Panc1 (cell line): ENCODE measurements around the gene AKAP1. TPM values are rescaled to one million over a fixed set of nuclear protein-coding genes. Genes with fewer than 3 reads are reported as not detected.

Experiments used
- ATAC-seq: fragments of 200-7000 bp; cut with Tn5 transposase; 2 replicates; pipeline ENCODE4 v1.9.1; 2020; ENCODE audit warnings: mild to moderate bottlenecking, moderate library complexity
- BruUV-seq: library from RNA; stranded (reverse); fragments of 400-500 nt; replicated peaks from 2 replicates; lab custom pipeline; 2021; lab: Mats Ljungman, UMichigan
- CTCF ChIA-PET: fragments of 300-600 bp; sonication (Branson Sonifier 250); formaldehyde crosslinking; loops from one replicate; lab custom pipeline; 2022; ENCODE audit warnings: antibody characterized with exemption; lab: Charles Lee
- POLR2A ChIA-PET: fragments of 300-600 bp; sonication (Branson Sonifier 250); formaldehyde crosslinking; loops from one replicate; lab custom pipeline; 2022; ENCODE audit warnings: antibody characterized with exemption; lab: Charles Lee
- DNase-seq: peaks from one replicate; pipeline ENCODE4 v3.0.0-alpha.2; 2010; ENCODE audit warnings: low read depth, low spot score
- H3K27ac ChIP-seq: 2 replicates; pipeline ENCODE4 v1.5.1; 2011; ENCODE audit warnings: mild to moderate bottlenecking, low read length, inconsistent platforms
- H3K27me3 ChIP-seq: fragments of 200-500 bp; sonication (Bioruptor generic); 2 replicates; pipeline ENCODE4 v1.6.0; 2014; ENCODE audit warnings: low read length, inconsistent platforms; ENCODE audit not compliant: control insufficient read depth, insufficient read depth
- H3K36me3 ChIP-seq: fragments of 200-500 bp; sonication (Bioruptor generic); 2 replicates; pipeline ENCODE4 v1.5.1; 2014; ENCODE audit warnings: inconsistent platforms, mild to moderate bottlenecking, low read length, moderate library complexity; ENCODE audit not compliant: control insufficient read depth, insufficient read depth
- H3K4me1 ChIP-seq: 2 replicates; pipeline ENCODE4 v1.5.1; 2011; ENCODE audit warnings: inconsistent platforms, mild to moderate bottlenecking, low read length, moderate library complexity; ENCODE audit not compliant: control insufficient read depth, insufficient read depth
- H3K4me3 ChIP-seq, 2 experiments: 2 replicates each; pipeline ENCODE4 v1.5.1; 2011 to 2012; ENCODE audit warnings: low read depth in 2 of 2, low read length in 2 of 2, mild to moderate bottlenecking in 2 of 2, inconsistent platforms in 1 of 2, moderate library complexity in 1 of 2
- H3K9me3 ChIP-seq: fragments of 200-500 bp; sonication (Bioruptor generic); 2 replicates; pipeline ENCODE4 v1.5.1; 2014; ENCODE audit warnings: low read depth, mild to moderate bottlenecking, inconsistent platforms, low read length, moderate library complexity; ENCODE audit not compliant: control insufficient read depth, insufficient read depth
- CTCF ChIP-seq: fragments of 450-650 bp; IDR thresholded peaks from 2 replicates; pipeline ENCODE4 v1.5.1; 2017; ENCODE audit warnings: mild to moderate bottlenecking
- POLR2AphosphoS5 ChIP-seq: IDR thresholded peaks from 2 replicates; pipeline ENCODE4 v1.6.1; 2012; ENCODE audit warnings: mild to moderate bottlenecking, low read depth, low read length, moderate library complexity
- REST ChIP-seq, 2 experiments: IDR thresholded peaks; 2 replicates each; pipeline ENCODE4 v1.6.1; 2011 to 2012; ENCODE audit warnings: low read depth in 2 of 2, control low read depth in 1 of 2, low read length in 1 of 2, mild to moderate bottlenecking in 1 of 2, moderate library complexity in 1 of 2; ENCODE audit not compliant: insufficient read depth in 1 of 2
- SIN3A ChIP-seq: IDR thresholded peaks from 2 replicates; pipeline ENCODE4 v1.6.1; 2012; ENCODE audit warnings: low read depth, mild to moderate bottlenecking, low read length, moderate library complexity, borderline replicate concordance; ENCODE audit not compliant: insufficient read depth
- TCF7L2 ChIP-seq: IDR thresholded peaks from 2 replicates; pipeline ENCODE4 v1.6.1; 2011; ENCODE audit warnings: mild to moderate bottlenecking, low read depth, low read length, inconsistent platforms
- in situ Hi-C: cut with HindIII; loops from 2 replicates; pipeline ENCODE4 v1.10.0; 2016; ENCODE audit warnings: low sequenced_read_pairs, low pct_unique_long_range_greater_than_20kb
- intact Hi-C: fragments of 100-400 bp; cut with micrococcal nuclease; formaldehyde crosslinking; loops from one replicate; pipeline ENCODE4 v1.10.0; 2022; ENCODE audit not compliant: unreplicated experiment
- total RNA-seq: library from RNA; stranded (reverse); gene quantifications from one replicate; pipeline ENCODE4 v1.2.1, GENCODE V29; 2021; ENCODE audit not compliant: unreplicated experiment

AKAP1 gene
- total RNA-seq, 1 experiment from 2014 or later: 52.7 TPM

- no peaks in the 10 kb centered on the region for H3K9me3 ChIP-seq
- in situ Hi-C loops (no loop called here), intact Hi-C loops (no loop called here)
- ATAC-seq (no peak), DNase-seq (no peak)
- POLR2A ChIA-PET: no interaction called here
- no peak for TF ChIP-seq CTCF
- no peak for TF ChIP-seq SIN3A
- no peak for TF ChIP-seq POLR2AphosphoS5
- no peak for TF ChIP-seq TCF7L2
- no peak for TF ChIP-seq REST (IDR thresholded peaks at IDR 0.05; ENCODE audit: insufficient read depth in 1 of 2, low read depth in 2 of 2, low read length in 1 of 2)
- peaks cover 6% of the 10 kb centered on the region for H3K27me3 ChIP-seq
- H3K4me1 ChIP-seq: no peaks in the 10 kb centered on the region
- CTCF ChIA-PET: no interaction called here
- H3K27ac ChIP-seq: no peak overlapping the region
- no TSS peak for BruUV-seq
- no peak overlapping the region for H3K4me3 ChIP-seq
- H3K36me3 ChIP-seq: no peaks in the 10 kb centered on the region
These were observed 85.8 kb downstream of the AKAP1 start for GRCh38 chr17:57170866-57171265.

Other genes with a start within 250 kb of the AKAP1 start
- gene TRIM25, start 171.2 kb upstream of the AKAP1 start, total RNA-seq: 73.2 TPM
- 32.9 TPM for gene COIL, start 124.2 kb upstream of the AKAP1 start, total RNA-seq
- 50.7 TPM for gene SCPEP1, start 107.1 kb upstream of the AKAP1 start, total RNA-seq
- gene MSI2, start 171.3 kb downstream of the AKAP1 start, total RNA-seq: 38.5 TPM